DOHH2 (cell line): ENCODE results near the gene STYX.

ENCODE experiments used
- EZH2phosphoT487 ChIP-seq: fragments of 200-600 bp; sonication (generic); IDR thresholded peaks from 2 replicates; pipeline ENCODE4 v1.6.1; 2017; ENCODE audit warnings: borderline replicate concordance, mild to moderate bottlenecking, antibody characterized with exemption, low read length, moderate library complexity, mixed read lengths
- TF ChIP-seq, protein P1 (sequence below): fragments of 200-600 bp; sonication (generic); IDR thresholded peaks from one replicate; pipeline ENCODE4 v1.5.1; 2014; ENCODE audit warnings: antibody characterized with exemption, mild to moderate bottlenecking, low read depth, low read length; ENCODE audit not compliant: poor library complexity, severe bottlenecking

DNA sequence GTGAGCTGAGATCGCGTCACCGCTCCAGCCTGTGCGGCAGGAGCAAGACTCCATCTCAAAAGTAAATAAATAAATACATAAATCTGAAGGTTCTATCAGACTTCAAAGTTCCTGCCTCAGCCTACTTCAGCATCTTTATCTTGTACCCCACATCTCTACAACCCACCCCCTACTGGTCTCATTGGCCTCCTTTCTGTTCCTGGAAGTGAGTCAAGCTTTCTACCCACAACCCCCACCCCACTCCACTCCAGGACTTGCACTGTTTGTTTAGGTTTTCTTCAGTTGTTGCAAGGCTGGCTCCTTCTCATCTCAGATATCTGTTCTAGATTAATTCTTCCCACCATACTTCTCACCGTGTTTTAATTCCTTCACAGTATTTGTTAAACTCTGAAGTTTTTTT is 23.7 kb upstream of the STYX start:
- TF ChIP-seq, protein P1, sequence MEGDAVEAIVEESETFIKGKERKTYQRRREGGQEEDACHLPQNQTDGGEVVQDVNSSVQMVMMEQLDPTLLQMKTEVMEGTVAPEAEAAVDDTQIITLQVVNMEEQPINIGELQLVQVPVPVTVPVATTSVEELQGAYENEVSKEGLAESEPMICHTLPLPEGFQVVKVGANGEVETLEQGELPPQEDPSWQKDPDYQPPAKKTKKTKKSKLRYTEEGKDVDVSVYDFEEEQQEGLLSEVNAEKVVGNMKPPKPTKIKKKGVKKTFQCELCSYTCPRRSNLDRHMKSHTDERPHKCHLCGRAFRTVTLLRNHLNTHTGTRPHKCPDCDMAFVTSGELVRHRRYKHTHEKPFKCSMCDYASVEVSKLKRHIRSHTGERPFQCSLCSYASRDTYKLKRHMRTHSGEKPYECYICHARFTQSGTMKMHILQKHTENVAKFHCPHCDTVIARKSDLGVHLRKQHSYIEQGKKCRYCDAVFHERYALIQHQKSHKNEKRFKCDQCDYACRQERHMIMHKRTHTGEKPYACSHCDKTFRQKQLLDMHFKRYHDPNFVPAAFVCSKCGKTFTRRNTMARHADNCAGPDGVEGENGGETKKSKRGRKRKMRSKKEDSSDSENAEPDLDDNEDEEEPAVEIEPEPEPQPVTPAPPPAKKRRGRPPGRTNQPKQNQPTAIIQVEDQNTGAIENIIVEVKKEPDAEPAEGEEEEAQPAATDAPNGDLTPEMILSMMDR = no peak
- no peak for TF ChIP-seq EZH2phosphoT487
